Fibroblast of gingiva (primary cell): ENCODE measurements around the gene TSPY1.
"Not testable (repeated sequence)": the region's sequence is repeated elsewhere in the genome, so short reads cannot be mapped to it uniquely, and the experiment has no call there.

Experiments used
- DNase-seq: peaks from one replicate; pipeline ENCODE4 v3.0.0-alpha.2; 2011; ENCODE audit warnings: low read depth

The TSPY1 gene, protein sequence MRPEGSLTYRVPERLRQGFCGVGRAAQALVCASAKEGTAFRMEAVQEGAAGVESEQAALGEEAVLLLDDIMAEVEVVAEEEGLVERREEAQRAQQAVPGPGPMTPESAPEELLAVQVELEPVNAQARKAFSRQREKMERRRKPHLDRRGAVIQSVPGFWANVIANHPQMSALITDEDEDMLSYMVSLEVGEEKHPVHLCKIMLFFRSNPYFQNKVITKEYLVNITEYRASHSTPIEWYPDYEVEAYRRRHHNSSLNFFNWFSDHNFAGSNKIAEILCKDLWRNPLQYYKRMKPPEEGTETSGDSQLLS

GRCh38 chrY:9466655-9467054, at the start of gene TSPY1:
Gene TSPY1 (plus strand): TSS chrY:9466955. CDS start chrY:9467001, 46 bp downstream.
- not testable (repeated sequence) for DNase-seq

DNA sequence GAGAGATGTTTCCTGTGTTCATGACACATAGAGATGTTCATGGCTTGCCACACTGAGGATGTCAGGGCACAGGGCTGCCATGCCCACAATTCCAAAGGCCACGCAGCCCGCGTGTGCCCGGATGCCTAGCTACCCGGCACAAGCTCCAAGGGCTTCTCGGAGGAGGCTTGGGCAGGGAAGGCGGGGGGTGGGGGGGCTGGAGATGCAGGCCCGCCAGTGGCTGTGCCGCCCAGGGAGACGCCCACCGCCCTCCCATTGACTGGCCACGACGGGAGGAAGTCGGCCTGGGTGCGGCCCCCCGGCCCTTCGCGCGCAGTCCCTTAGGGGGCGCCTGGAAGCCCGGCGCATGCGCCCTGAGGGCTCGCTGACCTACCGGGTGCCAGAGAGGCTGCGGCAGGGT, 20.2 kb downstream of the TSPY1 start, which contains the start of gene TSPY9:
TSS of gene TSPY9 (plus strand) at position 301 of the 400 bp plus-strand sequence. CDS start at position 347, 46 bp downstream.
- DNase-seq = not testable (repeated sequence)

GRCh38 chrY:9504396-9504795, 37.6 kb downstream of the TSPY1 start:
- not testable (repeated sequence) for DNase-seq

- DNase-seq = not testable (repeated sequence)
These were observed 49.5 kb downstream of the TSPY1 start for GRCh38 chrY:9516287-9516686.
